Measurements from ENCODE around the gene RALGPS2.

Gene RALGPS2, protein sequence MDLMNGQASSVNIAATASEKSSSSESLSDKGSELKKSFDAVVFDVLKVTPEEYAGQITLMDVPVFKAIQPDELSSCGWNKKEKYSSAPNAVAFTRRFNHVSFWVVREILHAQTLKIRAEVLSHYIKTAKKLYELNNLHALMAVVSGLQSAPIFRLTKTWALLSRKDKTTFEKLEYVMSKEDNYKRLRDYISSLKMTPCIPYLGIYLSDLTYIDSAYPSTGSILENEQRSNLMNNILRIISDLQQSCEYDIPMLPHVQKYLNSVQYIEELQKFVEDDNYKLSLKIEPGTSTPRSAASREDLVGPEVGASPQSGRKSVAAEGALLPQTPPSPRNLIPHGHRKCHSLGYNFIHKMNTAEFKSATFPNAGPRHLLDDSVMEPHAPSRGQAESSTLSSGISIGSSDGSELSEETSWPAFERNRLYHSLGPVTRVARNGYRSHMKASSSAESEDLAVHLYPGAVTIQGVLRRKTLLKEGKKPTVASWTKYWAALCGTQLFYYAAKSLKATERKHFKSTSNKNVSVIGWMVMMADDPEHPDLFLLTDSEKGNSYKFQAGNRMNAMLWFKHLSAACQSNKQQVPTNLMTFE

DNA sequence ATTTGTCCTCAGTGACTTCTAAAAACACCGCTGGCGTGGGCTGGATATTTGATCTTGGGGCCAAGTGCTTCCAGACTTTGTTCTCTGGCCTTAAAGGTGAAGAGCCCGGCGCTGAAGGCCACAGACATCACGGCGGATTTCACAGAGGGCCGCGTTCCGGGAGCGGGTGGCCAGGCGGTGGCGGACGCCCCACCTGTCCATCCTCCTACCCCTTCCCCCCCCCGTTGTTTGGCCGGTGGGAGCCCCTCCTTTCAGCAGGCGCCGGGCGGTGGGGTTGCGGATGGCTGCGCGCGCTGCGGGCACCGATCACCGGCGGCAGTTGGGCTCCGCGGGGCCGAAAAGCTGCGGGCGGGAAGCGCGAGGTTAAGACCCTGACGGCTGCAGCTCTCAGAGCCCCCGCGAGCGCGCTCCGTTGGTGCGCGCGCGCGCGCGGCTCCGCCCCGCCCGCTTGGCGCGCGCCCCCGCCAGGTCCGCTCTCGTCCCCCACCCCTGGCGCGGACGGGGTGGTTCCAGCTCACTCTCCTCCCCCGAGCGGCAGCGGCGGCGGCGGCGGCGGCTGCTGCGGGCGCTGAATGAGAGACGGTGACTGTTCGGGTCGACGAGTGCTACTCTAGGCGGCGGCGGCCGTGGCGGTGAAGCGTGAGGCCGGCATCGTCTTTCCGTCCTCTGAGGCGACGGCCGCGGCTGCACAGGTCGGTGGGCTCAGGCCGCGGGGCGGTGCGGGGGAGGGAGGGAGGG lies at the start of gene RALGPS2:
TSS of gene RALGPS2 (plus strand) at position 517 of the 738 bp plus-strand sequence. CDS start 51,521 bp downstream, outside the sequence.
- DNase-seq: peak; percentile 43

DNA sequence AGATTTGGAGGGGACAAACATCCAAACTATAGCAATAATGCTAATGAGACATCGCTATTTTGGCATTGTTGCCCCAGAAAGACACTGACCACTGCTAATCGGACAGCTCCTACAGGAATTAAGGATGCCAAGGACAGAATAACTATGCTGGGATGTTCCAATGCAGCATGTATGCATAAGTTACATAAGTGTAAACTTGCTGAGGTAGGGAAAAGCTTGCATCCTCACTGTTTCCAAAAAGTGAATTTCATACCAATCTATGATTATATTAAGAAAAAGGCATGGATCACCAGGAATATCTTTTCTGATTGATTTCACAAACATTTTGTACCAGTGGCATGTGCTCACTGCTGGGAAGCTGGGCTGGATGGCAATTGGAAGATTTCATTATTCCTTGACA lies 45.8 kb upstream of the RALGPS2 start:
- DNase-seq: no peak

DNA sequence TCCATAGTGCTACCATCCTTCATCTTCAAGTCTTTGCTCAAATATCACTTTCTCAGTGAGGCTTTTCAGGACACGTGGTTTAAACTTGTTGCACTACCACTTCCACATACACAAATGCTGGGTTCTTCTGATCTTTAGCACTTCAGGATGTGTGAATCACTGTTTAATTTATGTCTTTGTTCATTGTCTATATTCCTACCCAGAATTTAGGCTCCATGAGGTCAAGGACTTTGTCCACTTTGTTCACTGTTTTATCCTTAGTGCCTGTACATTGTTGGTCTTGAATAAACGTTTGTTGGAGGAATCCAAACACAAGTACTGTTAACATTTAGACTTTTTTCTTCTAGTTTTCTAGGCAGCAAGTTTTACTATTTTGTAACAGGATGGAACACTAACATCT lies 42.6 kb upstream of the RALGPS2 start:
- DNase-seq: no peak

DNA sequence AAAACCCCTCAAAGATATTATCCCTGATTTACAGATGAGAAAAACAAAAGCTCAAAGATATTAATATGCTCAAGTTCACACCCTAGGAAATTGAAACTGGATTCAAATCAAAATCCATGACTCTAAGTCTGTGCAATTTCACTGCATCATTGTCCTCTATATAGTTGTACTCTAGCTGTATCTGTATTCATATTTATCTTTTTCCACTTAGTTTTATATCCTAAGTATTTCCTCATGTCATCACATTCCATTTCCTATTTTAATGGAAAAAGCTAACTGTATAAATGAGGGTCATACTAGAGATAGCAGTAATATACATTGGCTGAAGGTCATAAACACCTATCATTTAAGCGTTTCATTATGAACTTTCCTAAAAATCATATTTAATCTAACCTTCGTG lies 42.2 kb upstream of the RALGPS2 start:
- no peak for DNase-seq

DNA sequence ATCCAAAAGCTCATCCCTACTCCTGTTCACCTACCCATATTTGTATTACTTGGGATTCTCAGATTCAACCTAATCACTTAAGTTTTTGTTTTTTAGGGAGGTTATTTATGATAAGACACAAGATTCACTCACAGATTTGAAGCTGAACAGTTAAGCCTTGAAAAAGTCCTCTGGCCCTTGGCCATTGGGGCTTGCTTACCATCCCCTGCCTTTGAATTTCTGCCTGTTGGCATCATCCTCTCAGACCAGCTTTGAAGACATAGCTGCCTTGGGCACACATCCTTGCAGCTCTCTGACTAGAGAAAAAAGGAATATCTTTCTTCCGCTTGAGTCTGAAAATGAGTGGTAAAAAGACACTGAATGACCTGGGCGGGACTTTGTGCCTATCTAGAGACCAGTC lies 41.8 kb upstream of the RALGPS2 start:
- DNase-seq: no peak

DNA sequence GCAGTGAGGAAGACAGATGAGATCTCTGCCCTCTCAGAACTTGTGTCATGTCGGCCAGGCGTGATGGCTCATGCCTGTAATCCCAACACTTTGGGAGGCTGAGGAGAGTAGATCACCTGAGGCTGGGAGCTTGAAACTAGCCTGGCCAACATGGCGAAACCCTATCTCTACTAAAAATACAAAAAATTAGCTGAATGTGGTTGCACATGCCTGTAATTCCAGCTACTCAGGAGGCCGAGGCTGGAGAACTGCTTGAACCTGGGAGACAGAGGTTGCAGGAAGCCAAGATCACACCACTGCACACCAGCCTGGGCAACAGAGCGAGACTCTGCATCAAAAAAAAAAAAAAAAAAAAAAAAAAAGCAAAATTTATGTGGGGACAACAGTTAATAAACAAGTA lies 40.9 kb upstream of the RALGPS2 start:
- DNase-seq: no peak

DNA sequence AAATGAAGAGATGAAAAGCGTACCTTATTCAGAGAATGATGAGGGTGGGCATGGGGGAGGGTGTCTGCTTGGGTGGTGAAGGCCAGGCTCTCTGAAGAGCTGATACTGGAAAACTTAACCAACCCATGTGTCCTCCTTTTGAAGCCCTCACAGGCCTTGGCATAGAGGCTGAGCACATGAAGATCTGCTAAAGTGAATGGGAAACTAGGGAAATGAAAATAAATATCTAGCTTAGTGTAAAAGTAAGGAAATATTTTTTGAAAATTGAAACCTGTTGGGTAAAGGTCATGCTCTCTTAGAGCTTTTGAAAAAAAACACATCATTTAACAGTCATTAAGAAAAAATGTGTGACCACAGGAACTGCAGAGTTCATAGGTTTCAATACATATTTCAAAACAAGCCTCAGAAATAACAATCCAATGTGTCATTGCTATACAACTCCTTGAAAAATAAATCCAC lies 40.5 kb upstream of the RALGPS2 start:
- no peak for DNase-seq

DNA sequence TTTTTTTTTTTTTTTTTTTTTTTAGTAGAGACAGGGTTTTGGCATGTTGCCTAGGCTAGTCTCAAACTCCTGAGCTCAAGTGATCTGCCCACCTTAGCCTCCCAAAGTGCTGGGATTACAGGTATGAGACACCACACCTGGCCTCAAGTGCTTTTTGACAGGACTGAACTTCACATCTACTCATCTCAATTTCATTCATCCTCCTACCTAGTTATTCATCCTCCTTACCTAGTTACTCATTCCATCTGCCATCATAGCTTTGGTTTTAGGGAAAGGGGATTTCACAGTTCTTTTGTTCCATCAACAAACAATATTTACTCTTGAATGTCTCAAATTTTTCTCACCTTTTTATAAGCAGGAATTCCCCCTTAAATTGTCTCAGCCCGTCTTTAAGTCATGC lies 38.6 kb upstream of the RALGPS2 start:
- no peak for DNase-seq

DNA sequence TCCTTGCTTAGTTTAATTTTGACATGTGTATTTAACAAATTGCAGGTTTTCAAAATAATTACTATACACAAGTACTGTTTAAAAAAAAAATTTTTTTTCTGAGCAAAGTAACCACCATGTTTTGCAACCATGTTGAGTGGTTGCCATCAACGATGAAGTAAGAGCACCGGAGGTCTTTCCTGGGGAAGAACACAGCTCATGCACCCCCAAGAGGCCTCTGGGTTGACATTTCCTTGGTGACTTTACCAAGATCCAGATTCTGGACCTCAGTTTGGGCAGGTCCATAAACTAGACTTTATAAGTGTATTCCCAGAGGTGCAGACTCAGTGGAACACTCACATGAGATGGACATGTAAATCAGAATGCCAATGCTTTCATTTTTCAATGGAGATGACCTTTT lies 36.8 kb upstream of the RALGPS2 start:
- no peak for DNase-seq

DNA sequence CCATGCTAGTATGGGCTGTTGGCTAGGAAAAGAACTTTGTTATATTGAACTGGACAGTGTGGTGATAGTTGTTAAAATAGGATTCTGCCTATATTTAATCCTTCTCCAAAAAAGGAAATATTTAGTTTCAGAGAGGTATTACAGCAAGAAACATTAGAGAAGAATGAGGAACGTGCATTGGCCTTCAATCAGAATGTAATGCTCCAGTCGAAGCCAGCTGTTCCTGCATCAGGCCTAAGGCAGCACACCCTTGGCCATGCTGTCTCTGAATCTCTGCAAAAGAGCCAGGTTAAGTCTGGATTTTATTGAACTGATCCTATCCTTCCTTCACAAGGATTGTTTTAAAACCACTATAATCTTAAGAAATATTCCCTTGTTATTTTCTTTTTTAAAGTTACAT lies 35.3 kb upstream of the RALGPS2 start:
- no peak for DNase-seq

DNA sequence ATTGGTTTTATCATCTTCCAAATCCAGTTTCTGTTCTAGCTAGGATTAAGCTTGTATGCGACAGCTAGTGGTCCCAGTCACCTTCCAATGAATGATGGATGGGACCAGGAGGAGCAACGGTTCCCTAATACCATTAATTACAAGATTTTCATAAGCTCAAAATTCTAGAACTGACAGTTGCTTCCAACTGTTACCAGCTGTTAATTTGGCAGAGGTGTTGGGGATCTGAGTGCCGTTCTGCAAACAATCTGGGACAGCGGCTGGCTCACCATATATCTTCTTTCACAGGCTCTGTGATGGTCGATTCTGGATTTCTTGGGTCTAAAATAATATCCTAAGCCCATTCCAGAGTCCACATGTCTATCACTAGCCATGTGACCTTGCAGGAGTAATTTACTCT lies 34.5 kb upstream of the RALGPS2 start:
- DNase-seq: no peak

DNA sequence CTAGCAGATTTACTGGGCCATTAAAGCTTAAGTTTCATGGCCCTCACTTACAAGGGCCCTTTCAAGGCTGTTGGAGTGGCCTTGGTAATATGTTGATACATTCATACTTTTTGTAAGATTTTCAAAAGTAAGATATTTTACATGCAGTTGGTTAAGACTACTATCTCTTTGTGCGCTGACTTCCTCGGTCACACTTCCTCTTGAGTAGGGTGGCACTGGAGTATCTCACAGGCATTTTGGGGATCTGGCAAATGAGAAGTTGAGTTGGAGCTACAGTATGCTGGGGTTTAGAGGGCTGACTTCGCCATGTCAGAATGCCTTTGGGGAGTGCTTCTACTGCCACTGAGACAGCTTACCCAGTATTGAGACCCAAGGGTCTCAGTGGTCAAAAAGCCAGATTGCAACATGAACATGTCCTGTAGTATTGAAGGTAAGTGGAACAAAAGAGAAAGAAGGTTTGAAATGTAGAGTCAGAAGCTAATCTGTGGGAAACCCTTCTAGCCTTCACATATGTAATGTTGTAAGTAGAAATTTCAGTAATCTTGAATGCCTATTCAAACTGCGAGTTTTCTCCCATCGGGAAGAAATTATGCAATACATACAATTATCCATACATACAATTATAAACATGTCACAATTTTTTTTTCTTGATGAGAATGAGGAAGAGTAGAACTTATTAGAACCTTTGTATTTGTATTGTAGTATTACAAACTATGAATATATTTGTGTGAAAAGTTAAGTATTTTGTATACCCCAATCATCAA lies 32.3 kb upstream of the RALGPS2 start:
- no peak for DNase-seq

DNA sequence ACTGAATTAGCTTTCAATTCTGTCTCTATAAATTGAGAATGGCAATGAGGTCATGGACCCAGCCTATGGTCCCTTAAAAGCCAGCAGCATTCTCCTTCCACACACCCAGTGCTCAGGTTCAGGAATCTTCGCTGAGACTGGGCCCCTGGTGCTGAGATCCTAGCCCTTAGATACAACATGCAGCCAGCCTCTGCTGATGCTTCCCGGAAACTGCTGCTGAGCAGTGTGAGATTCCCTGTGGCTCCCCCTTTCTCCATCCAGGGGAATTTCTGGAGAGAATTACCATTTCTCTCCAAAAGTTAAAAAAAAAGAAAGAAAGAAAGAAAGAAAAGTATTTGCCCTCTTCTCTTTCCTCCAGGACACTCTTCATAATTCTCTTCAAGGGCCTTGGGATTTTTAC lies 31.7 kb upstream of the RALGPS2 start:
- no peak for DNase-seq

DNA sequence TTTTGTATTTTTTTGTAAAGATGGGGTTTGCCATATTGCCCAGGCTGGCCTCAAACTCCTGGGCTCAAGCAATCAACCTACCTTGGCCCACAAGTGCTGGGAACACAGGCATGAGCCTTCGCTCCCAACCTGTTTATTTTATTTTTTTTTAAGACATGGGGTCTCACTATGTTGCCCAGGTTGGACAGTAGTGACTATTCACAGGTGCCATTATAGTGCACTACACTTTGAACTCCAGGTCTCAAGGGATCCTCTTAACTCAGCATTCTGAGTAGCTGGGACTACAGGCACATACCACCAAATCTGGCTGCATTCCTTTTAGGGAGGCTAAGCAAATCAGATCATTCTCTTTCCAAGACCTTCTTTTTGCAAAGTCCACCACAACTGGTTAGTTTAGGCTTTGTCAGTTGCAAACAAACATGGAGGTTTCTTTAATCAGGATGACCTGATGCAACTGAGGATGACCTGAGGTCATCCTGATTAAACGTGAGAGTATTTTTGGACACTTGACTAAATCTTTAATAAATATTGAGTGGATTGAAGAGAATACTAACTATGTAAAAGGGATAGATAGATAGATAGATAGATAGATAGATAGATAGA lies 30.0 kb upstream of the RALGPS2 start:
- DNase-seq: no peak

DNA sequence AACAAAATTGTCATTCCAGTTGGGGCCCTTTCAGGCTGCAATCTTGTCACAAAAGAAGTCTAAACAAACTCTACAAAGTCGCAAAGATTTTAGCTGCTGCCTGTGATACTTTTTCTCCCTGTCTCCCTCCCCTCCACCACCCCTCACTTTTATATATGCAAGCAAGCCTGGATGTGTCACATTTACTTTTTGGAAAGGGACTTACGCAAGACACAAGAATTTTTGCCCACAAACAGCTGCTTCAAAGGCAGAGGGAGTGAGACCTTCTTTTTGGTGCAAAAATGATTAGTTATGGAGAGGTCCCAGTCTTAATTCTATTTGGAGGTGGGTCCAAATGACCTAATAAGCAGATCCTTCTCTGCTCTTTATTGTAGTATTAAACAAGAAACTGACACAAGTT lies 22.9 kb upstream of the RALGPS2 start:
- no peak for DNase-seq

DNA sequence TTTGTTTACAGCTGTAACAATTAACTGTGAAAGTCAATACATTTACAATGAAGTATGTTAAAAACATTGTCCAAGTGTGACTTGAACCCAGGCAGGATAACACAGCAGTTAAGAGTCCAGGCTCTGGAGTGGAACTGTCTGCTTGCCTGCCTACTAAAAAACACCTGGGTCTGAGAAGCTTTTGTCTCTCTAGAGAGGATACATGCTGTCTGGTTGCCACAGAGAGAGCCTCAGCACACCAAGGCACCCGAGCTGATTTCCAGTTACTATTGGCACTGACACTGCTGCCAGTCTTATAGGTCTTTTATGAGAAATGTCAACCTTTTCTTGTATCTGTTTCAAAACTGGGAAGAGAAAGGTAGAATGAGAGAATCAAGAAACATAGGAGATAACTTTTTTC lies 20.2 kb upstream of the RALGPS2 start:
- no peak for DNase-seq

DNA sequence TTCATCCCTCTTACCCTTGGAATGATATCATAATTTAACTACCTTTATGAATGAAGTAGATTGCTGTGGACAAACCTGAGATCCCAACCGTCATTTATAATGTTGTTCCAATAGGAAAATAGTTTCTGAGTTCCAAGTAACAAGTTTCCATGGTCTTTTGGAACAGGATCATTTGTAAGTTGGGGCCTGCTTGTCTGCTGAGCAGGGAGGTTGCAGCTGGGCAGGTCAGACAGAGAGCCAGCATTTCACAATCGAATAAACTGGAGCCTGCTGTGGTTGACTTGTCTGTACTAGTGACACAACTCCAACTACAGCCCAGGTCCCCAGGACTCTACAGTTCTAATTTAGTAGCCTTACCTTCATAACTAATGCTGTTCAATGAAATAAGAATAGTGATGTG lies 18.6 kb upstream of the RALGPS2 start:
- no peak for DNase-seq

DNA sequence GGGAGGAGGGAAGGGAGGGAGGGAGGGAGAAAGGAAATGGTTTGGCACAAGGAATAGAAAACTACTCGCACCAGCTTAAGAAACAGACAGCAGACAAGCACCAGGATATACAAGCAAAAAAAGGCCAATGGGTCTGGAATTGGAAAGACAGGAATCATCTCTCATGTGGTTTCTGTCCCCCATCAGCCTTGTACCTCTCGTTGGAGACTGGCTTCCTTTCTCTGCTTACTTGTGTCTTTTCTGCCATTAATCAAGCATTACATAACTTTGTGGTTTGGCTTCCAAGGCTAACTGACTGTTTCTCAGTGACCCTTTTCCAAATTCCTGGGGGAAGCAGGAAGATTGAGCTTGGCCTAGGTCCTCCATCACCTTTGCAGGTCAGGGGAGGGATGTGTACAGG lies 11.8 kb upstream of the RALGPS2 start:
- no peak for DNase-seq

DNA sequence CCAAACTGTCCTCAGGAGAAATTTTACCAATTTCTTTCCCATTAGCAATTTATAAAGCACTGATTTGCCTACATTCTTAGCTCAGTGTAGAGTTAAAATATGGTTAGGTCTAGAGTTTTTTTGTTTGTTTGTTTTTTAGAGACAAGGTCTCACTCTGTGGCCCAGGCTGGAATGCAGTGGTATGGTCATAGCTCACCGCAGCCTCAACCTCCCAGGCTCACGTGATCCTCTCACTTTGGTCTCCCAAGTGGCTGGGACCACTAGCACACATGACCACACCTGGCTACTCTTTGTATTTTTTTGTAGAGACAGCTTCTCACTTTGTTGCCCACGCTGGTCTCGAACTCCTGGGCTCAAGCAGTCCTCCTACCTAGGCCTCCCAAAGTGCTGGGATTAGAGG lies 10.6 kb upstream of the RALGPS2 start:
- no peak for DNase-seq

DNA sequence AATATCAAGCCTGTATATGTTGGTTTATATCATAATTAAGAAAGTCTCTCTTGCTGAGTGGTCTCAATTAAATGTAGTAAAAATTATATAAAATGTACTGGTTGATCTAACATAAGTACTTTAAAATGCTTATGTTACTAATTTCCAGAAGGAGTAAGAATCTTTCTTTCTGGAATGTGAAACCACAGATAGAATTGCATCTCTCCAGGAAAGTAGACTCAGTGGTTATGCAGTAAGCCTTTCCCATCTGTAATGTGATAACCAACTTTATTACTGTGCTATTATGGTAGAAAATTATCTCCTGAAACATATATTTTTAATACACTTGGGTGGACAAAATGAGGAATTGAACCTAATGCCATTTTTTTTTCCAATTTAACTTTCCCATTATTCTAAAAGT lies 8.9 kb upstream of the RALGPS2 start:
- DNase-seq: no peak

DNA sequence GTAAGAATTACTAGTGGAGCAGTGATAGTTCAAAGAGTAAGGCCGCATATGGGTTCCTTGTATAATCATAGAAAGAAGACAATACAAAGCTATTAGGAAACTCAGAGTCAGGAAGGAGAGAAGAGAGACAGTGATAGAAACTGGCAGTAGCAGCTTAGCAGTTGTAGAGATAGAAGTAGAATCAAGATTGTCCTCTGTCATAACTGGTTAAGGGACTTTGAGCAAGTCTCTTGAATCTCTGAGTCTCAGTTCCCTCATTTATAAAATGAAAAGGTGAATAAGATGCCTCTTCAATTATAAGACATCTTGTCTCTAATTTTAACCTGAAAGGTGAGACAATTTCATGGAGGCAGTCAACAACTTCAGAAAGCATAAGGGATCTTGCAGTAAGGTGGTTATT lies 6.5 kb upstream of the RALGPS2 start:
- DNase-seq: no peak

DNA sequence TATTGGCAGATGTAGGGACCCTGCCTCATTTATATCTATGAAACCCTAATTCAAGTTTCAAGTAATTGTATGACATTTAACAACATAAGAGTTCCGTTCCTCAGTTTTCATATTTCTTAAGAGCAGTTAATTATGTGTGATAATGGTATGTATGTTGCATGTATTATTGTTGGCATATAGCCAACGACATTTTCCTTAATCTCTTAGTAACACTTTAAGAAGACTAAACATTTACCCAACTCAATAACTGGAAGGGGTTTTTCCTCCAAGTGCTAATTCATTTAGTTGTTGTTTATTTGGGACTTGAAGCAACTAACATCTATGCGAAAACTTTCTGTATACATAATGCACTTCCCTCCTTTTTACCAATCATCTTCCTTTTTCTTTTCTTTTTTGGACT lies 1.5 kb upstream of the RALGPS2 start:
- no peak for DNase-seq

DNA sequence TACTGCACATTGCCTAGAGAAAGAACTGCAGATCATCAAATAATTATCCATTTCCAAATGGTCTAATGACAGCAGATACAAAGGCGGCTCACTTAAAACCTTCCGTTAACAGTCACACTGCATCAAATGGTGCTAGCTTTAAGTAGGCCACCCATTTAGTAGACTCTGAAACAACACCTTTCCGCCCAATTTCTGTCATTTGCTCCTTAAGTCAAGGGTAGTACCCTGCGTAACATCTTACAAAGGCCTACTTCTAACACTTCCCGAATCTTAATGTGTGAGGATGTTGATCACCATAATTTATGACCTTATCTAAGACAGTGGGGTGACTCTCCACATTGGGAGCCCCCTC lies 692 bp upstream of the RALGPS2 start:
- no peak for DNase-seq
